ENCODE measurements around the gene AHSA1. TPM values are rescaled to one million over a fixed set of nuclear protein-coding genes. Genes with fewer than 3 reads are reported as not detected.
"Not testable (repeated sequence)": the region's sequence is repeated elsewhere in the genome, so short reads cannot be mapped to it uniquely, and the experiment has no call there.

The AHSA1 gene
- total RNA-seq (2014; rRNA removed; shearing (Covaris generic); ENCODE audit: low replicate concordance) = 136 and 165 TPM in 2 replicates

GRCh38 chr14:77457522-77458248 lies at the start of gene AHSA1, which contains the start of gene VIPAS39:
AHSA1 (plus strand) TSS chr14:77458093; CDS start chr14:77458190, 97 bp downstream.
VIPAS39 (minus strand) TSS chr14:77457601; CDS start chr14:77454102, 3,499 bp downstream.
- peak; percentile 98 for DNase-seq (ENCODE audit: low read depth)
- in situ Hi-C loops (cut with HindIII; ENCODE audit: low pct_unique_long_range_greater_than_20kb, low sequenced_read_pairs) = no loop called here

DNA sequence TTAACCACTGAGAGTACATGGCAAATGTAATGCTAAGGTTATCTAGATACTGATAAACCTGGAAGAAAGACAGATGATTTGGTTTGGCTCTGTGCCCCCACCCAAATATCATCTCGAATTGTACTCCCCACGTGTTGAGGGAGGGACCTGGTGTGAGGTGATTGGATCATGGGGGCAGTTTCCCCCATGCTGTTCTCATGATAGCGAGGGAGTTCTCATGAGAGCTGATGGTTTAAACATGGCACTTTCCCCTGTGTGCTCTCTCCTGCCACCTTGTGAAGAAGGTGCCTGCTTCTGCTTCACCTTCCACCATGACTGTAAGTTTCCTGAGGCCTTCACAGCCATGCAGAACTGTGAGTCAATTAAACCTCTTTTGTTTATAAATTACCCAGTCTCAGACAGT lies 48.8 kb upstream of the AHSA1 start:
- in situ Hi-C loops (cut with HindIII; ENCODE audit: low pct_unique_long_range_greater_than_20kb, low sequenced_read_pairs) = no loop called here
- no peak for DNase-seq (ENCODE audit: low read depth)

- in situ Hi-C loops (cut with HindIII; ENCODE audit: low pct_unique_long_range_greater_than_20kb, low sequenced_read_pairs); DNase-seq (ENCODE audit: low read depth): not testable (repeated sequence)
These were observed 42.4 kb upstream of the AHSA1 start for GRCh38 chr14:77415403-77416030.

GRCh38 chr14:77416098-77416497 lies 41.8 kb upstream of the AHSA1 start:
- in situ Hi-C loops (cut with HindIII; ENCODE audit: low pct_unique_long_range_greater_than_20kb, low sequenced_read_pairs); DNase-seq (ENCODE audit: low read depth): not testable (repeated sequence)

DNA sequence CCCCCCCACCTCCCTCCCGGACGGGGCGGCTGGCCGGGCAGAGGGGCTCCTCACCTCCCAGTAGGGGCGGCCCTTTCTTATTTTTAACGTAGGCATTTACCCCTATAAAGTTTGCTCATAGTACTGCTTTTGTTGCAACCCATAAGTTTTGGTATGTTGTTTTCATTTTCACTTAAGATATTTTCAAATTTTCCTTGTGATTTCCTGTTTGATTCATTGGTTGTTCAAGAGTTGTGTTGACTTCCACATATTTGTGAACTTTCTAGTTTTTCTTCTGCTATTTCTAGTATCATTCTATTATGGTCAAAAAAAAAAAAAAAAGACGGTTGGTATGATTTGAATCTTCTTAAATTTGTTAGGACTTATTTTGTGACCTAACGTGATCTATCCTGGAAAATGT lies 41.1 kb upstream of the AHSA1 start:
- in situ Hi-C loops (cut with HindIII; ENCODE audit: low pct_unique_long_range_greater_than_20kb, low sequenced_read_pairs) = no loop called here
- no peak for DNase-seq (ENCODE audit: low read depth)

DNA sequence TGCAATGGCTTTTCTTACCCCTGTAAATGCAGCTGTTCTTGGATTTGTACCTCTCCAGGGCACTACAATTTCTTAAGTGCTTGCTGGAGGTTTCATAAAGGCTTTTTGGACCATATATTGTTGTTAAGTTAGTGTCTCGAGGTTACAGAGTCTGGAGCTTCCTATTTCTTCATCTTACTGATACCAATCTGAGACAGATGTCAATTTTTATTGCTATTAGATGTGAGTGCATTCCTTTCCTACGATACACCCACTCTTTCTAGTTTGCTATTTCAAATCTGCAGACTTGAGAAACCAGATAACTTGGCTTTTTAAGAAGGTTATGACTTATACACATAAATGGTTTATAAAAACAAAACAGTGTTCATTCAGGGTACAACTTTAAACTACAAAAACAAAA lies 36.7 kb upstream of the AHSA1 start:
- DNase-seq (ENCODE audit: low read depth) = no peak
- in situ Hi-C loops (cut with HindIII; ENCODE audit: low pct_unique_long_range_greater_than_20kb, low sequenced_read_pairs) = no loop called here

- no peak for DNase-seq (ENCODE audit: low read depth)
- in situ Hi-C loops (cut with HindIII; ENCODE audit: low pct_unique_long_range_greater_than_20kb, low sequenced_read_pairs) = no loop called here
These were observed 34.5 kb upstream of the AHSA1 start, which contains the start of gene NOXRED1 for GRCh38 chr14:77423423-77423822. NOXRED1 (minus strand) TSS chr14:77423523; CDS start chr14:77422889, 634 bp downstream.

GRCh38 chr14:77424862-77425261 lies 33.0 kb upstream of the AHSA1 start:
- in situ Hi-C loops (cut with HindIII; ENCODE audit: low pct_unique_long_range_greater_than_20kb, low sequenced_read_pairs) = no loop called here
- no peak for DNase-seq (ENCODE audit: low read depth)

DNA sequence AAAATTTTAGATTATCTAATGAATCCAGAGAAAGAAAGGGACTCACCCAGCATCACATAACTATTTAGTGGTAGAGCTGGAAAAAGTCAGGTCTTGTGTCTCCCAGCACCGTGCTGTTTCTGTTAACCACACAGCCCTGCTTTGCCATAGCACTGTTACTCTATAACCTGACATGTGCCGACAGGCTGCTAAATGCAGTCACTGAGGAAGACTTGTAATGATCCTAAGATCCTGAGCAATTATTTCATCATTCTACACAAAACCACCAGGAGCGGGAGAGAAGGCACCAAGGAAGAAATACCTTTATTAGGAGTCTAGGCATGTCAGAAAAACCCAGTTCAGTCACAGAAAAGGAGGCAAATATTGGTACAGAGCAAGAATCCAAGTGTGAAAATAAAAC lies 31.5 kb upstream of the AHSA1 start:
- in situ Hi-C loops (cut with HindIII; ENCODE audit: low pct_unique_long_range_greater_than_20kb, low sequenced_read_pairs) = no loop called here

DNA sequence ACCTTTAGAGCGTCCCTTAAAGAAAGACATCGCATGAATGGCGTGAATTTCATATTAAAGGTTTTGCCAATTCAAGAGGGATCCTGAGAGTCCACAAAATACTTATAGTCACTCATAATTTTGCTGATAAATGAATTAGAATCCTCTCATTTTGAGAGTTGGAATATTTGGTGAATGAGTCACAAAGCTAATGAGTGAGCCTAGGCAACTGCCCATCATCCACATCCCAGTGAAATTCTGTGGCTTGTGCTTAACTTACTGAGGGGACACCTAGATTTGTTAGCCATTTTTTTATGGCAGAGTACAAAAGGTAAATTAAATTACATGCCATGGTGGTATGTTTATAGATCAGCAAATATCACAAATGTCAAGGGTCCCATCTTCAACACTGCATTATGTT lies 21.9 kb upstream of the AHSA1 start:
- DNase-seq (ENCODE audit: low read depth) = no peak
- in situ Hi-C loops (cut with HindIII; ENCODE audit: low pct_unique_long_range_greater_than_20kb, low sequenced_read_pairs) = no loop called here

More for the DNA sequence above, 31.5 kb upstream of the AHSA1 start:
- DNase-seq (ENCODE audit: low read depth) = no peak

GRCh38 chr14:77438596-77438995 lies 19.3 kb upstream of the AHSA1 start:
- no peak for DNase-seq (ENCODE audit: low read depth)
- in situ Hi-C loops (cut with HindIII; ENCODE audit: low pct_unique_long_range_greater_than_20kb, low sequenced_read_pairs) = no loop called here

DNA sequence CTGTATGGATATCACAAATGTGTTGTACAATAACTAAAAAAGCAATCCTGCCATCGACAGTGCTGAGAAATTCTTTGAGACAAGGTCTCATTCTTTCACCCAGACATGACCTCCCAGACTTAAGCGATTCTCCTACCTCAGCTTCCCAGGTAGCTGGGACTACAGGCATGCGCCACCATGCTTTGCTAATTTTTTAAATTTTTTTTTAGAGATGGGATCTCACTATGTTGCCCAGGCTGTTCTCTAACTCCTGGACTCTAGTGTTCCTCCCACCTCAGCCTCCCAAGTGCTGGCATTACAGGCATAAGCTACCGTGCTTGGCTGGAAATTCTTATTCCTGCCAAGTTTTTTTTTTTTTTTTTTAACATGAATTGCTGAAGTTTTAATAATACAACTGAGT lies 18.0 kb upstream of the AHSA1 start:
- in situ Hi-C loops (cut with HindIII; ENCODE audit: low pct_unique_long_range_greater_than_20kb, low sequenced_read_pairs) = no loop called here
- no peak for DNase-seq (ENCODE audit: low read depth)

DNA sequence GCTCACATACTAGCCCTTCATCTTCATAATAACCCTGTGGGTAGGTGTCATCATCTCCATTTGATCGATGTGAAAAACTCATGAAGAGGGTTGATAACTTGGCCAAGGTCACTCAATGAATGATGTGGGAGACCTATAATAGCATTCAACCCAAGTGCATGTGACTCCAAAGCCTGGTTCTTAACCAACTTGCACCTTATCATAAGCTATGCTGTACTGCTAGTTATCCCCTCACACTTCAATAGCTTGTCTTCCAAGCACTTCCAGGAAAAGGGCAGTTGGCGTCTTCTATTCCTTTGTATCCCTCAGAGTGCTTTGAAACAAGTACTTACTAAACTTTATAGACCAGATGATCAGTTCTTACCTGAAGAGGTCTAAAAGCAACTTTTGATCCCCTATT lies 15.7 kb upstream of the AHSA1 start:
- in situ Hi-C loops (cut with HindIII; ENCODE audit: low pct_unique_long_range_greater_than_20kb, low sequenced_read_pairs) = no loop called here

GRCh38 chr14:77455966-77456640 lies 1.8 kb upstream of the AHSA1 start:
- in situ Hi-C loops (cut with HindIII; ENCODE audit: low pct_unique_long_range_greater_than_20kb, low sequenced_read_pairs) = no loop called here

More for the DNA sequence above, 15.7 kb upstream of the AHSA1 start:
- DNase-seq (ENCODE audit: low read depth) = no peak

DNA sequence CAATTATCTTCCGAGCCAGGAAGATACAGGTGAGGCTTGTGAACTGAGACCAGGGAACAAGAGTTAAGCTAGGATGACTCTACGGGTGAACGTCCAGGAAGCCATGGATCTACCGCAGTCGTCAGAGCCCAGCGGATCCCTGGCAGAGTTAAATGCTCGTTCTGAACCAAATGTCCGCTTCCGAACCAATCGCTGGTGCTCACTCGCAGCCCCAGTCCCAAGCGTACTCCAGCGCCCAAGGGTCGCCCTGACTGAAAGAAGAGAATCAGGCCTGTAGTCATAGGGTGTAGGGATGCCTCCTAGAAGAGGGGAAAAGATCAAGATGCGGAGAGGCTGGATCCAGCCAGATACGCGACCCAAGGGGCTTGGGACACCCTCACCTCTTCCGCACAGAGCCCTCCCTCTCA lies 775 bp upstream of the AHSA1 start:
- in situ Hi-C loops (cut with HindIII; ENCODE audit: low pct_unique_long_range_greater_than_20kb, low sequenced_read_pairs) = no loop called here
- DNase-seq (ENCODE audit: low read depth) = no peak

More at GRCh38 chr14:77455966-77456640, 1.8 kb upstream of the AHSA1 start:
- no peak for DNase-seq (ENCODE audit: low read depth)

DNA sequence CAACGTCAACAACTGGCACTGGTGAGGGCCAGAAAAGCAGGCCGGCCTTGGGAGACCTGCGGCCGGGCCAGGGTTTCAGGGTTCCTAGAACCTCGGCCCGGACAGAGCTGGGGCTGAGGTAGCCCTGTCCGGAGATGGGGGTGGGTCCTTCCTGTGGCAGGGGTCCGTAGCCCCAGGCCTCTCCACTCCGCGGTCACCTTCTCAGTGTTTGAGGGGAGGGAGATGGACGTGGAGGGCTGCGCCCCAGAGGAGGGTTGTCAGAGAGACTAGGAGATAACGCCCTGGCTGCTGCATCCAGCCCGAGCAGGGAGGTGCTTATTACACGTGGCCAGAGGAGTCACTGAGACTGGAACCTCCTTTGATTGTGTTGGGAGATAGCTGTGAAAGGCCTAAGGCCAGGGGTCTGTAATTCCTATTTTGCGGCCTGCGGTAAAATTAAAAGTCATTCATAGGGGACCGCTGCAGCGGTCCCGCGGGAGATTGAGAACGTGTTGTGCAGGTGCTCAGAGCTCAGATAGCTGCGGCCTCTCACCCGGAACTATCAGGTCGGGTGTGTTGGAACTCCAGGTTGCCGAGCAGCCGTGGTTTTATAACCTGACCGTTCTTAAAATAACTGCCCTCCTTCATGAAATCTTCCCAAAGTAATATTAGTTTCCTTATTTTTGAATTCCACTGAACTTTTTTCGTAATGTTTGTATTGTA lies 507 bp downstream of the AHSA1 start:
- in situ Hi-C loops (cut with HindIII; ENCODE audit: low pct_unique_long_range_greater_than_20kb, low sequenced_read_pairs) = no loop called here
- DNase-seq (ENCODE audit: low read depth) = peak; percentile 33

GRCh38 chr14:77459072-77459723 lies 1.3 kb downstream of the AHSA1 start:
- peak; percentile 40 for DNase-seq (ENCODE audit: low read depth)
- in situ Hi-C loops (cut with HindIII; ENCODE audit: low pct_unique_long_range_greater_than_20kb, low sequenced_read_pairs) = no loop called here

- in situ Hi-C loops (cut with HindIII; ENCODE audit: low pct_unique_long_range_greater_than_20kb, low sequenced_read_pairs) = no loop called here
- no peak for DNase-seq (ENCODE audit: low read depth)
These were observed 9.9 kb downstream of the AHSA1 start for GRCh38 chr14:77467801-77468200.
